NCI-H187 (cell line): ENCODE results near the gene TEX47.

Experiments
- DNase-seq, 2 experiments: peaks; one replicate each; lab custom pipeline; 2025; lab: John Stamatoyannopoulos, UW

The TEX47 gene

GRCh38 chr7:88746126-88746525 lies 49.4 kb downstream of the TEX47 start:
- DNase-seq: no peak
